HepG2 (cell line): Measurements from ENCODE around the gene HSPA1B. TPM values are rescaled to one million over a fixed set of nuclear protein-coding genes. Genes with fewer than 3 reads are reported as not detected.

Source experiments
- ATAC-seq: fragments of 200-7000 bp; cut with Tn5 transposase; 3 replicates; pipeline ENCODE4 v1.9.1; 2020; ENCODE audit warnings: mild to moderate bottlenecking, moderate library complexity
- BruUV-seq: library from RNA; stranded (reverse); fragments of 400-500 nt; replicated peaks from 2 replicates; lab custom pipeline; 2021; lab: Mats Ljungman, UMichigan
- CTCF ChIA-PET: fragments of 300-600 bp; formaldehyde crosslinking; extraction: SDS; loops from one replicate; lab custom pipeline; 2021; ENCODE audit warnings: low total read pairs, inconsistent platforms, low intra/inter-chr PET ratio; lab: Yijun Ruan, JAX
- POLR2A ChIA-PET: fragments of 350-600 bp; sonication (Branson Sonifier 250); formaldehyde crosslinking; loops from one replicate; lab custom pipeline; 2020; ENCODE audit warnings: antibody characterized with exemption, inconsistent platforms; lab: Yijun Ruan, JAX
- DNase-seq: peaks from one replicate; pipeline ENCODE4 v3.0.0-alpha.2; 2015; ENCODE audit warnings: low spot score
- FAIRE-seq: peaks from 3 replicates; lab custom pipeline; 2011; peaks lifted over from hg19 to GRCh38; lab: Jason Lieb, UNC
- H2AFZ ChIP-seq: one replicate; pipeline ENCODE4 v1.6.1; 2011; ENCODE audit warnings: low read length, inconsistent platforms
- H3K27ac ChIP-seq: fragments of 300-600 bp; 3 replicates; pipeline ENCODE4 v1.8.0; 2011; ENCODE audit warnings: mixed run types, mild to moderate bottlenecking, mixed read lengths, low read length, inconsistent platforms; ENCODE audit not compliant: insufficient read depth; ENCODE audit errors: extremely low read length
- H3K27me3 ChIP-seq, 2 experiments: fragments of 200-600 bp in 1 of 2; 2 replicates in 1 of 2; 3 replicates in 1 of 2; pipeline versions ENCODE4 v1.6.0 to v1.8.0; 2011; ENCODE audit warnings: low read length in 2 of 2, mild to moderate bottlenecking in 2 of 2, moderate library complexity in 2 of 2, inconsistent platforms in 1 of 2; ENCODE audit not compliant: insufficient read depth in 2 of 2, control insufficient read depth in 1 of 2
- H3K36me3 ChIP-seq, 2 experiments: fragments of 200-600 bp in 1 of 2; replicated peaks in 1 of 2; 2 replicates in 1 of 2; 3 replicates in 1 of 2; pipeline versions ENCODE4 v1.5.1 to v1.8.0; 2011; ENCODE audit warnings: low read length in 2 of 2, inconsistent platforms in 1 of 2; ENCODE audit not compliant: insufficient read depth in 2 of 2, control insufficient read depth in 1 of 2
- H3K4me1 ChIP-seq: 2 replicates; pipeline ENCODE4 v1.5.1; 2012; ENCODE audit warnings: low read length, inconsistent platforms; ENCODE audit not compliant: insufficient read depth
- H3K4me2 ChIP-seq: 2 replicates; pipeline ENCODE4 v1.6.0; 2011; ENCODE audit warnings: low read depth, low read length, inconsistent platforms
- H3K4me3 ChIP-seq, 3 experiments: fragments of 200-600 bp in 1 of 3; sonication (generic), shearing (Covaris generic) in 1 of 3; replicated peaks in 1 of 3; 2 replicates each; pipeline ENCODE4 v1.5.1; 2011 to 2016; ENCODE audit warnings: low read length in 3 of 3, inconsistent platforms in 2 of 3, low read depth in 2 of 3, mild to moderate bottlenecking in 2 of 3, control low read depth in 1 of 3, mixed read lengths in 1 of 3; ENCODE audit not compliant: insufficient read depth in 1 of 3
- H3K79me2 ChIP-seq: one replicate; pipeline ENCODE4 v1.6.1; 2011; ENCODE audit warnings: low read length, inconsistent platforms; ENCODE audit not compliant: insufficient read depth
- H3K9ac ChIP-seq: 2 replicates; pipeline ENCODE4 v1.6.0; 2011; ENCODE audit warnings: mild to moderate bottlenecking, low read depth, low read length, inconsistent platforms; ENCODE audit not compliant: insufficient read depth
- H3K9me3 ChIP-seq: 2 replicates; pipeline ENCODE4 v1.5.1; 2012; ENCODE audit warnings: mild to moderate bottlenecking, low read length
- H4K20me1 ChIP-seq: 2 replicates; pipeline ENCODE4 v1.6.0; 2011; ENCODE audit warnings: inconsistent platforms, mild to moderate bottlenecking, low read length, moderate library complexity; ENCODE audit not compliant: insufficient read depth
- BORCS8-MEF2B ChIP-seq: sonication (generic); formaldehyde crosslinking; IDR thresholded peaks from 2 replicates; pipeline ENCODE4 v1.8.0; 2022; ENCODE audit warnings: mild to moderate bottlenecking, missing genetic modification reagents
- ELK4 ChIP-seq: sonication (generic); formaldehyde crosslinking; IDR thresholded peaks from 2 replicates; pipeline ENCODE4 v1.9.0; 2021; ENCODE audit warnings: missing genetic modification reagents, borderline replicate concordance
- HNF1A ChIP-seq, 2 experiments: sonication (generic) in 1 of 2; formaldehyde crosslinking in 1 of 2; IDR thresholded peaks; 2 replicates each; pipeline versions ENCODE4 v1.4.0 to v1.6.1; 2016 to 2020; ENCODE audit warnings: borderline replicate concordance in 1 of 2, low read depth in 1 of 2, mild to moderate bottlenecking in 1 of 2, missing genetic modification reagents in 1 of 2
- NCOA1 ChIP-seq: sonication (generic); formaldehyde crosslinking; IDR thresholded peaks from 2 replicates; pipeline ENCODE4 v1.9.0; 2021; ENCODE audit warnings: missing genetic modification reagents
- NCOA2 ChIP-seq: sonication (generic); formaldehyde crosslinking; IDR thresholded peaks from 2 replicates; pipeline ENCODE4 v1.8.0; 2022; ENCODE audit warnings: inconsistent platforms
- POLR2G ChIP-seq: fragments of 200-400 bp; formaldehyde crosslinking; IDR thresholded peaks from 2 replicates; pipeline ENCODE4 v1.6.1; 2018; ENCODE audit warnings: mild to moderate bottlenecking, low read depth, low read length, moderate library complexity
- SSRP1 ChIP-seq: IDR thresholded peaks from 2 replicates; pipeline ENCODE4 v1.6.1; 2016; ENCODE audit warnings: control low read depth
- TEAD3 ChIP-seq: optimal IDR thresholded peaks from 2 replicates; pipeline ENCODE3; 2016; ENCODE audit warnings: borderline replicate concordance
- ZC3H4 ChIP-seq: sonication (generic); formaldehyde crosslinking; IDR thresholded peaks from 2 replicates; pipeline ENCODE4 v1.4.0; 2020; ENCODE audit warnings: missing genetic modification reagents, borderline replicate concordance
- ZNF275 ChIP-seq: sonication (generic); formaldehyde crosslinking; IDR thresholded peaks from 2 replicates; pipeline ENCODE4 v1.8.0; 2022; ENCODE audit warnings: missing genetic modification reagents, mild to moderate bottlenecking, inconsistent platforms, borderline replicate concordance
- ZNF296 ChIP-seq: sonication (generic); formaldehyde crosslinking; conservative IDR thresholded peaks from 2 replicates; pipeline ENCODE4 v1.5.0; 2020; ENCODE audit warnings: mild to moderate bottlenecking, missing genetic modification reagents
- ZNF335 ChIP-seq: sonication (generic); formaldehyde crosslinking; IDR thresholded peaks from 2 replicates; pipeline ENCODE4 v1.4.0; 2020; ENCODE audit warnings: missing genetic modification reagents
- ZNF770 ChIP-seq: sonication (generic); formaldehyde crosslinking; IDR thresholded peaks from 2 replicates; pipeline ENCODE4 v1.5.0; 2020; ENCODE audit warnings: mild to moderate bottlenecking, missing genetic modification reagents
- WGBS: methylation state at CpG from one replicate; pipeline ENCODE4 v1.1.6; 2017; ENCODE audit warnings: low lambda C conversion rate; 5-methylcytosine and 5-hydroxymethylcytosine counted together
- in situ Hi-C: cut with HindIII; loops from 2 replicates; pipeline ENCODE4 v1.10.0; 2017; ENCODE audit warnings: low pct_unique_long_range_greater_than_20kb; ENCODE audit not compliant: extremely low pct_ligation_motif_present
- intact Hi-C: fragments of 100-400 bp; cut with micrococcal nuclease; formaldehyde crosslinking; loops from one replicate; pipeline ENCODE4 v1.10.0; 2022; ENCODE audit not compliant: unreplicated experiment
- polyA plus RNA-seq, 8 experiments: library from polyadenylated mRNA; depleted of rRNA in 3 of 8; stranded (reverse) in 7 of 8; unstranded in 1 of 8; fragments of >200 nt; fragmentation: Illumina TruSeq in 4 of 8; extraction: Trizol in 4 of 8; gene quantifications; 2 replicates each; pipeline versions ENCODE4 v1.2.1 to v1.2.3, GENCODE V29; 2011 to 2016; ENCODE audit warnings: low read depth in 4 of 8, missing spikeins in 1 of 8, mixed read lengths in 1 of 8; ENCODE audit not compliant: insufficient read depth in 1 of 8
- total RNA-seq, 5 experiments: library from RNA; depleted of rRNA; stranded (reverse); fragments of >200 nt; fragmentation: Illumina TruSeq; extraction: Trizol; gene quantifications; 2 replicates each; pipeline ENCODE4 v1.2.3, GENCODE V29; 2016; ENCODE audit warnings: low read depth in 1 of 5

HSPA1B gene
- total and polyA plus RNA-seq, 2 of the 13 experiments (the other 11 are each of a cell fraction or from before 2014, with no cell fraction given), result 26.0 to 186 TPM

GRCh38 chr6:31837369-31838113 lies 10.0 kb downstream of the HSPA1B start:
- BruUV-seq, result no TSS peak
- no peak for DNase-seq
- CTCF ChIA-PET, result no interaction called here
- Histone ChIP-seq H4K20me1 (peaks cover 43% of the 10 kb centered on the region), H3K4me3 (peak overlapping the region; percentile 75 to 98 (median 93)), H3K4me1 (peaks cover 40% of the 10 kb centered on the region), H2AFZ (no peak overlapping the region), H3K27me3 (peaks cover 0 to 2% of the 10 kb centered on the region in 2 experiments; a peak in 1 of 5 replicates), H3K27ac (peak overlapping the region; percentile 93), H3K4me2 (peak overlapping the region; percentile 84), H3K9me3 (no peaks in the 10 kb centered on the region), H3K9ac (peak overlapping the region; percentile 98), H3K79me2 (peaks cover 38% of the 10 kb centered on the region), H3K36me3 (peaks cover 12 to 33% of the 10 kb centered on the region in 2 experiments)
- 7% methylated on average over 1 of the region's 1 CpG for WGBS
- in situ Hi-C loops, result no loop called here
- no peak for FAIRE-seq
- POLR2A ChIA-PET, result interaction anchor here (0.9 to 15.7 kb wide), 15 partner anchors 8 to 108 kb away, joined by 3 to 264 read pairs (median 11); partner anchors contain the start of genes CLIC1, DDAH2, HSPA1B and LSM2
- ATAC-seq, result no peak
- intact Hi-C loops, result loop anchor here (10.0 kb wide), 1 partner anchor 117 kb away; the partner anchor contains the start of genes NELFE and SKIC2
- TF ChIP-seq BORCS8-MEF2B, result 0 out of 2 replicates have a peak, but pooled peaks have one; percentile 42
- TF ChIP-seq NCOA2, result no peak
- TF ChIP-seq TEAD3 (CRISPR knock-in tag), result peak; percentile 16
- TF ChIP-seq ELK4 (CRISPR knock-in tag), result no peak
- TF ChIP-seq ZNF275, result no peak
- no peak for TF ChIP-seq HNF1A (IDR thresholded peaks at IDR 0.05; ENCODE audit: low read depth)
- TF ChIP-seq HNF1A (CRISPR knock-in tag; IDR thresholded peaks at IDR 0.05; ENCODE audit: borderline replicate concordance), result peak; percentile 39; the same call in 1 of the 2 replicates
- TF ChIP-seq ZNF296 (CRISPR knock-in tag), result 0 out of 2 replicates have a peak, but pooled peaks have one; percentile 32
- TF ChIP-seq SSRP1 (CRISPR knock-in tag), result peak; percentile 77
- TF ChIP-seq ZNF335, result peak; percentile 68; the same call in 1 of the 2 replicates
- TF ChIP-seq ZC3H4, result 0 out of 2 replicates have a peak, but pooled peaks have one; percentile 33
- TF ChIP-seq POLR2G, result peak; percentile 57
- TF ChIP-seq NCOA1, result 0 out of 2 replicates have a peak, but pooled peaks have one; percentile 50
- no peak for TF ChIP-seq ZNF770
